Fibroblast of lung (primary cell): ENCODE data around the gene ABL2. TPM values are rescaled to one million over a fixed set of nuclear protein-coding genes. Genes with fewer than 3 reads are reported as not detected.

Experiments used
- DNase-seq, 2 donors: peaks; one replicate each; pipeline versions ENCODE4 v3.0.0 to v3.0.0-alpha.2; 2010; ENCODE audit warnings: low read depth in 2 of 2
- H2AFZ ChIP-seq: 2 replicates; pipeline ENCODE4 v1.5.1; 2012; ENCODE audit warnings: low read length, control low read depth, inconsistent platforms
- H3K27ac ChIP-seq: 2 replicates; pipeline ENCODE4 v1.5.1; 2011; ENCODE audit warnings: low read length, control low read depth; ENCODE audit not compliant: insufficient read depth
- H3K27me3 ChIP-seq: 2 replicates; pipeline ENCODE4 v1.5.1; 2011; ENCODE audit warnings: mild to moderate bottlenecking, low read length; ENCODE audit not compliant: control insufficient read depth, insufficient read depth
- H3K36me3 ChIP-seq: 2 replicates; pipeline ENCODE4 v1.5.1; 2011; ENCODE audit warnings: low read length; ENCODE audit not compliant: control insufficient read depth, insufficient read depth
- H3K4me1 ChIP-seq: 2 replicates; pipeline ENCODE4 v1.5.1; 2011; ENCODE audit warnings: low read length; ENCODE audit not compliant: control insufficient read depth, insufficient read depth; ENCODE audit errors: extremely low read depth
- H3K4me2 ChIP-seq: 2 replicates; pipeline ENCODE4 v1.5.1; 2011; ENCODE audit warnings: low read length, control low read depth; ENCODE audit not compliant: insufficient read depth; ENCODE audit errors: extremely low read depth
- H3K4me3 ChIP-seq, 4 experiments: fragments of 200-600 bp in 1 of 4; sonication (generic) in 1 of 4; replicated peaks in 1 of 4; 2 replicates each; pipeline ENCODE4 v1.5.1; 2011 to 2016; ENCODE audit warnings: low read length in 4 of 4, low read depth in 3 of 4, mild to moderate bottlenecking in 3 of 4, control low read depth in 2 of 4, inconsistent platforms in 1 of 4, mixed read lengths in 1 of 4; ENCODE audit not compliant: insufficient read depth in 1 of 4; ENCODE audit errors: control extremely low read depth in 1 of 4
- H3K79me2 ChIP-seq: 2 replicates; pipeline ENCODE4 v1.5.1; 2012; ENCODE audit warnings: mild to moderate bottlenecking, low read length, inconsistent platforms; ENCODE audit not compliant: control insufficient read depth, insufficient read depth
- H3K9ac ChIP-seq: 2 replicates; pipeline ENCODE4 v1.5.1; 2011; ENCODE audit warnings: mild to moderate bottlenecking, low read length, control low read depth; ENCODE audit not compliant: insufficient read depth
- H3K9me3 ChIP-seq: 2 replicates; pipeline ENCODE4 v1.5.1; 2012; ENCODE audit warnings: low read depth, low read length; ENCODE audit not compliant: control insufficient read depth, insufficient read depth
- H4K20me1 ChIP-seq: 2 replicates; pipeline ENCODE4 v1.5.1; 2011; ENCODE audit warnings: low read length; ENCODE audit not compliant: control insufficient read depth, insufficient read depth; ENCODE audit errors: extremely low read depth
- EZH2 ChIP-seq: IDR thresholded peaks from 2 replicates; pipeline ENCODE4 v1.5.1; 2012; ENCODE audit warnings: low read length, control low read depth, mild to moderate bottlenecking; ENCODE audit errors: missing control alignments
- polyA plus RNA-seq, 2 donors: library from polyadenylated mRNA; depleted of rRNA in 1 of 2; stranded (reverse) in 1 of 2; unstranded in 1 of 2; fragments of >200 nt; gene quantifications; 2 replicates each; pipeline ENCODE4 v1.2.1, GENCODE V29; 2011 to 2012; ENCODE audit warnings: missing spikeins in 1 of 2
- total RNA-seq: library from RNA; depleted of rRNA; stranded (reverse); fragments of >200 nt; gene quantifications from 2 replicates; pipeline ENCODE4 v1.2.1, GENCODE V29; 2014
- TF ChIP-seq, protein P1 (sequence below), 2 donors: IDR thresholded peaks in 1 of 2; conservative IDR thresholded peaks in 1 of 2; 1 replicate in 1 of 2; 2 replicates in 1 of 2; pipeline ENCODE4 v1.5.1; 2011 to 2012; ENCODE audit warnings: low read length in 2 of 2, control low read depth in 1 of 2, inconsistent platforms in 1 of 2, low read depth in 1 of 2, mild to moderate bottlenecking in 1 of 2

The ABL2 gene
- total and polyA plus RNA-seq, 2 donors (not counting 1 experiment from before 2014, with no cell fraction given) = 36.1 to 85.4 TPM

DNA sequence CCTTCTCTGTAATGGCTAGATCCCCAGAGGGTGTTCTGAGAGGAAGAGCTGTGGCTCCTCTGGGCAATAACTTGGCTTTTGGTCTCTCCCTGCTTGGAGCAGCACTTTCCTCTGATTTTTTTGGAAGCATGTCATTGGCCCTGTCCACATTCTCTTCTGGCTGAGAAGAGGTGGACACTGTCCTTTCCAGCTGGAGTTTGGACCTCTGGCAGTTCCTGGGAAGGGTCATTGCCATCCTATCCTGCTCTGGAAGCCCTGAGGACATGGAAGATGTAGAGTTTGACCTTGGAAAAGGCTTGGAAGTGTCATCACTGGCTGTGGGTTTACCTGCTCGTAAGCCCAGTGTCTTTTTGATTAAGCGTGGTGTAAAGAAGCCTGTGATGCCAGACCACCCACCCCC is 120.8 kb downstream of the ABL2 start:
- H3K4me1 ChIP-seq = no peaks in the 10 kb centered on the region
- H3K4me2 ChIP-seq = no peak overlapping the region
- peaks cover 33% of the 10 kb centered on the region for H3K36me3 ChIP-seq
- TF ChIP-seq, protein P1, sequence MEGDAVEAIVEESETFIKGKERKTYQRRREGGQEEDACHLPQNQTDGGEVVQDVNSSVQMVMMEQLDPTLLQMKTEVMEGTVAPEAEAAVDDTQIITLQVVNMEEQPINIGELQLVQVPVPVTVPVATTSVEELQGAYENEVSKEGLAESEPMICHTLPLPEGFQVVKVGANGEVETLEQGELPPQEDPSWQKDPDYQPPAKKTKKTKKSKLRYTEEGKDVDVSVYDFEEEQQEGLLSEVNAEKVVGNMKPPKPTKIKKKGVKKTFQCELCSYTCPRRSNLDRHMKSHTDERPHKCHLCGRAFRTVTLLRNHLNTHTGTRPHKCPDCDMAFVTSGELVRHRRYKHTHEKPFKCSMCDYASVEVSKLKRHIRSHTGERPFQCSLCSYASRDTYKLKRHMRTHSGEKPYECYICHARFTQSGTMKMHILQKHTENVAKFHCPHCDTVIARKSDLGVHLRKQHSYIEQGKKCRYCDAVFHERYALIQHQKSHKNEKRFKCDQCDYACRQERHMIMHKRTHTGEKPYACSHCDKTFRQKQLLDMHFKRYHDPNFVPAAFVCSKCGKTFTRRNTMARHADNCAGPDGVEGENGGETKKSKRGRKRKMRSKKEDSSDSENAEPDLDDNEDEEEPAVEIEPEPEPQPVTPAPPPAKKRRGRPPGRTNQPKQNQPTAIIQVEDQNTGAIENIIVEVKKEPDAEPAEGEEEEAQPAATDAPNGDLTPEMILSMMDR (conservative IDR thresholded peaks at IDR 0.05 in 1 of 2, IDR thresholded peaks at IDR 0.05 in 1 of 2; ENCODE audit: low read depth in 1 of 2, low read length in 2 of 2) = no peak
- no peak for TF ChIP-seq EZH2
- H2AFZ ChIP-seq = no peak overlapping the region
- no peaks in the 10 kb centered on the region for H3K27me3 ChIP-seq
- no peaks in the 10 kb centered on the region for H4K20me1 ChIP-seq
- H3K27ac ChIP-seq = no peak overlapping the region
- peaks cover 41% of the 10 kb centered on the region for H3K79me2 ChIP-seq
- H3K9me3 ChIP-seq = no peaks in the 10 kb centered on the region
- DNase-seq = no peak
- no peak overlapping the region for H3K9ac ChIP-seq
- no peak overlapping the region for H3K4me3 ChIP-seq

DNA sequence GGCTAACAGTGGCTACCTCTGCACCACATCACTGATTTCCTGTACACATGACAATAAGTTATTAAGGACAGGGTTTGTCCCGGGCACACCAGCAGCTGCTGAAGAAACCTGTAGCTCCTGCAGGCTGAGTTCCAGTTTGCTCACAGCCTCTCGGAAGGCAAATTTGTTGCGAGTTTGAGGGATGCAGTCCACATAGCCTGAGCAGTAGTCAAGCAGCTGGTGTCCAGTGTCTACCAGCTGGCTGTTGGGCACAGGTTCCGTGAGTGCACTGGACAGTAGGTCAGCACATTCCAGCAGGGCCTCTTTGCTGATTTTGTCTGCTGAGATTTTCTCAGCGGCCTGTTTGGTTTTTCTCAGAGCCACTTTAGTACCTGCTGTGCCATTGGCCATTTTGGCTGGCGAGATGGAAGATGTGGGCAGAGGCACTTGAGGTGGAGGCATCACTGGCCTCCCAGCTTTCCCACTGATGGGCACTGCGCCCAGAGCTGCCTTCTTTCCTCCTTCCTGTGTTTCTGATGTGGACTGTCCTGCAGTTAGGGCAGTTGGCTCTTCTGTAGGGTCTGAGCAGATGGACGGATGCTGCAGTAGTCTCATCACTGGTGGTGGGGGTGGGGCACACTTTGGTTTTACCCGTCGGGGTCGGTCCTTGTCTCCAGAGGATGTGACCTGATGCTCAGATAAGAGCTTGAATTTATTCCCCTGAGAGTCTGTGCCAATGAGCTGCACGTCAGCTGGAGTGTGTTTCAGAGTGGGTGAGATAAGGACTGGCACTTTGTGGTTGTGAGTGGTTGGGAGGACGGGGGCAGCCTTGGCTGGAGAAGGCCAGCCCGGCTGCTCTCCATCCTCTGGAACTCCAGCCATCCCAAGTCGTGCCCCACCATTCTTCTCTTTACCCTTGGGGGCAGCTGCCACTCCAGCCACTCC is 121.5 kb downstream of the ABL2 start:
- peaks cover 31% of the 10 kb centered on the region for H3K36me3 ChIP-seq
- H3K4me2 ChIP-seq = no peak overlapping the region
- no peaks in the 10 kb centered on the region for H3K9me3 ChIP-seq
- H3K79me2 ChIP-seq = peaks cover 42% of the 10 kb centered on the region
- no peaks in the 10 kb centered on the region for H4K20me1 ChIP-seq
- TF ChIP-seq, protein P1 (conservative IDR thresholded peaks at IDR 0.05 in 1 of 2, IDR thresholded peaks at IDR 0.05 in 1 of 2; ENCODE audit: low read depth in 1 of 2, low read length in 2 of 2) = no peak
- no peak for TF ChIP-seq EZH2
- no peak overlapping the region for H2AFZ ChIP-seq
- no peak for DNase-seq
- no peak overlapping the region for H3K27ac ChIP-seq
- H3K9ac ChIP-seq = no peak overlapping the region
- no peaks in the 10 kb centered on the region for H3K4me1 ChIP-seq
- H3K27me3 ChIP-seq = no peaks in the 10 kb centered on the region
- H3K4me3 ChIP-seq = no peak overlapping the region

DNA sequence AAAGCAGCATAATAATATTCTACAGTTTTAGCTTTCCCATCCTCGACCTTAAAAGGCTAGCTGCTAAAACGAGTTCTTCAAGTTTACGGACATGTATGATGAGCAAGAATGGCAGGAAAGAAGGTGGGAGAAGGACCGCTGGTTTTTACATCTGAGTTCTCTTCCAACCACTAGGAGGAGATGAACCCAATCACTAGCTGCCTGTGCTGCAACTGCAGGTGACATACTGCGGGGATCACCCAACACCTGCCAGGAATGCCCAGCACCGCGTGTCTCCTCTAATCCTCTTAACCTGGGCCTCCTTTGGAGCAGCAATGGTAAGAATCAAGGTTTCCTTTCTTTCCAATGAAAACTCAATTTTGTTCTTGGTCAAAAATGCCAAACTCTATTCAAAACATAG is 124.1 kb downstream of the ABL2 start:
- Histone ChIP-seq H3K4me3 (no peak overlapping the region), H3K4me1 (no peaks in the 10 kb centered on the region), H3K36me3 (peaks cover 27% of the 10 kb centered on the region), H3K9me3 (no peaks in the 10 kb centered on the region), H3K27ac (no peak overlapping the region), H4K20me1 (no peaks in the 10 kb centered on the region), H3K27me3 (no peaks in the 10 kb centered on the region), H3K4me2 (no peak overlapping the region), H2AFZ (no peak overlapping the region), H3K9ac (no peak overlapping the region), H3K79me2 (peaks cover 41% of the 10 kb centered on the region)
- DNase-seq = peak in 1 of 2 donors; percentile 17
- TF ChIP-seq, protein P1 (conservative IDR thresholded peaks at IDR 0.05 in 1 of 2, IDR thresholded peaks at IDR 0.05 in 1 of 2; ENCODE audit: low read depth in 1 of 2, low read length in 2 of 2) = peak; percentile 12 to 51
- TF ChIP-seq EZH2 = no peak
